ENCODE data around the gene CLIP1.

DNA sequence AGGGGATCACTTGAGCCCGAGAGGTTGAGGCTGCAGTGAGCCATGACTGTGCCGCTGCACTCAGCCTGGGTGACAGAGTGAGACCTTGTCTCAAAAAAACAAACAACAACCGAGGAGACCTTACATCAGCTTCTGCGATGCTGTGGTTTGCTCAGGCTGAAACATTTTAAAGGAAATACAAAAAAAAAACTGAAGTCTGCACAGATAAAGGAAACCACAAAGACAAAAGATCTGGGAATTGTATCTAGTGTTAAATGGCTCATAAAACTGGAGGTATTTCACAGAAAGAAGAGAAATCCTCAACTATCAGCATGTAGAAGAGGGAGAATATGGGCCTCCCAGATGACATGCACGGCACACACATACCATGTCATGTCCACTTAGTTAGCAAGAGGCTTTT lies 95.9 kb downstream of the CLIP1 start:
- TF ChIP-seq, protein P1, sequence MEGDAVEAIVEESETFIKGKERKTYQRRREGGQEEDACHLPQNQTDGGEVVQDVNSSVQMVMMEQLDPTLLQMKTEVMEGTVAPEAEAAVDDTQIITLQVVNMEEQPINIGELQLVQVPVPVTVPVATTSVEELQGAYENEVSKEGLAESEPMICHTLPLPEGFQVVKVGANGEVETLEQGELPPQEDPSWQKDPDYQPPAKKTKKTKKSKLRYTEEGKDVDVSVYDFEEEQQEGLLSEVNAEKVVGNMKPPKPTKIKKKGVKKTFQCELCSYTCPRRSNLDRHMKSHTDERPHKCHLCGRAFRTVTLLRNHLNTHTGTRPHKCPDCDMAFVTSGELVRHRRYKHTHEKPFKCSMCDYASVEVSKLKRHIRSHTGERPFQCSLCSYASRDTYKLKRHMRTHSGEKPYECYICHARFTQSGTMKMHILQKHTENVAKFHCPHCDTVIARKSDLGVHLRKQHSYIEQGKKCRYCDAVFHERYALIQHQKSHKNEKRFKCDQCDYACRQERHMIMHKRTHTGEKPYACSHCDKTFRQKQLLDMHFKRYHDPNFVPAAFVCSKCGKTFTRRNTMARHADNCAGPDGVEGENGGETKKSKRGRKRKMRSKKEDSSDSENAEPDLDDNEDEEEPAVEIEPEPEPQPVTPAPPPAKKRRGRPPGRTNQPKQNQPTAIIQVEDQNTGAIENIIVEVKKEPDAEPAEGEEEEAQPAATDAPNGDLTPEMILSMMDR (IDR thresholded peaks at IDR 0.05; ENCODE audit: low read depth, low read length), result no peak
- TF ChIP-seq, protein P2, sequence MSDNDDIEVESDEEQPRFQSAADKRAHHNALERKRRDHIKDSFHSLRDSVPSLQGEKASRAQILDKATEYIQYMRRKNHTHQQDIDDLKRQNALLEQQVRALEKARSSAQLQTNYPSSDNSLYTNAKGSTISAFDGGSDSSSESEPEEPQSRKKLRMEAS (IDR thresholded peaks at IDR 0.05; ENCODE audit: low read depth, low read length), result no peak
